Esophagus squamous epithelium (tissue), 4 donors: ENCODE results near the gene SCN4A.

Experiments used
- CTCF ChIP-seq, 6 experiments: fragments of 450-650 bp in 4 of 6; fragments of 200-600 bp in 2 of 6; sonication (generic) in 2 of 6; IDR thresholded peaks; one replicate each; pipeline ENCODE4 v1.5.1; 2016 to 2019; ENCODE audit warnings: antibody characterized with exemption in 6 of 6, mild to moderate bottlenecking in 4 of 6, moderate library complexity in 4 of 6
- POLR2A ChIP-seq, 4 donors: fragments of 450-650 bp; IDR thresholded peaks; one replicate each; pipeline ENCODE4 v1.6.1; 2017; ENCODE audit warnings: antibody characterized with exemption in 4 of 4, mild to moderate bottlenecking in 4 of 4, moderate library complexity in 3 of 4

DNA sequence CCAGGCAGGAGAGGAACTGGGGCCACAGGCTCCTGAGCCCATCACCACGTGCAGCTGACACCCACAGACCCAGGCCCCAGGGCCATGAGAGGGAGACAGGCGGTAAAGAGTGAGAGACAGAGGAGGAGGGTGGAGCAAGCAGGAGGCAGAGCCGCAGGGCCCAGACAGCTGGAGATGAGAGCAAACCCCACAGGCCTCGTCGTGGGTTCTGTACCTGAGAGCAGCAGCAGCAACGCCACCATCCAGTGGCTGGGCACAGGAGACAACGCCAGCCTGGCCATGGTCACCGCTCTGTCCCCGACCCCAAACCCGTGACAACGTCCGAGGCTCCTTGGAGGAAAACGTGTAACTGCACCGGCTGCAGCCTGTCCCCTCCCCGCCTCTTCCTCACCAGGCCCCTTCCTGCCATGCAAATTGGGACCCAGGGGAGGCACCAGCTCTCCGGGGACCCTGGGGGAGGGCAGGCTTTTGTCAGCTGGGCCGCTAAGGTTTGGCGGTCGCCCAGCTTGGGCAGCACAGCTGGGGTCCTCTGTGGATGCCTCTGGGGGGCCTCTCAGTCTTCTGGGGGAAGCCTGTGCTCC is 40.6 kb downstream of the SCN4A start, which contains the start of gene CD79B:
- TF ChIP-seq CTCF (IDR thresholded peaks at IDR 0.05) (no peak), POLR2A (IDR thresholded peaks at IDR 0.05) (peak in 1 of 4 donors; percentile 28)
